HL-60 (cell line): ENCODE measurements around the gene OSBPL10.

Source experiments
- TF ChIP-seq, protein P1 (sequence below): IDR thresholded peaks from one replicate; pipeline ENCODE4 v1.5.1; 2011; ENCODE audit warnings: low read length, control low read depth, inconsistent platforms; ENCODE audit not compliant: insufficient read depth
- TF ChIP-seq, protein P2 (sequence below): IDR thresholded peaks from 2 replicates; pipeline ENCODE4 v1.6.1; 2012; ENCODE audit warnings: low read depth; ENCODE audit not compliant: insufficient replicate concordance

DNA sequence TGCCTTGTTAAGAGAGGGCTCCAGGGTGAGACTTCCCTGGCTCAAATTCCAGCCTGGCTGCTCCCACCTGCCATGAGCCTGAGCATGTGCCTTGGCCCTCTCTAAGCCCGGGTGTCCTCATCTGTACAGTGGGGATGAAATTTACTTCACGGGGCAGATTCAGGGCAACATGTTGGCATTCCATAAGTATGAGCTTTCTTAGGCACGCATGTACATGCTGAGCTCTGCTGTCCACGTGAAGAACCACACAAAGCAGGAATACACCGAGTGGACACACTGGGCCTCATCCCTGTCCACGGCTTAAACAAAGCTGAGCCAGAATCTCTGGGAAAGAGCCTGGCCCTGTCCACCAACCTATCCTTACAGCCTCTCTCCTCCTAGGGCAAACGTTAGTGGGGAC lies 167.4 kb downstream of the OSBPL10 start:
- TF ChIP-seq, protein P1, sequence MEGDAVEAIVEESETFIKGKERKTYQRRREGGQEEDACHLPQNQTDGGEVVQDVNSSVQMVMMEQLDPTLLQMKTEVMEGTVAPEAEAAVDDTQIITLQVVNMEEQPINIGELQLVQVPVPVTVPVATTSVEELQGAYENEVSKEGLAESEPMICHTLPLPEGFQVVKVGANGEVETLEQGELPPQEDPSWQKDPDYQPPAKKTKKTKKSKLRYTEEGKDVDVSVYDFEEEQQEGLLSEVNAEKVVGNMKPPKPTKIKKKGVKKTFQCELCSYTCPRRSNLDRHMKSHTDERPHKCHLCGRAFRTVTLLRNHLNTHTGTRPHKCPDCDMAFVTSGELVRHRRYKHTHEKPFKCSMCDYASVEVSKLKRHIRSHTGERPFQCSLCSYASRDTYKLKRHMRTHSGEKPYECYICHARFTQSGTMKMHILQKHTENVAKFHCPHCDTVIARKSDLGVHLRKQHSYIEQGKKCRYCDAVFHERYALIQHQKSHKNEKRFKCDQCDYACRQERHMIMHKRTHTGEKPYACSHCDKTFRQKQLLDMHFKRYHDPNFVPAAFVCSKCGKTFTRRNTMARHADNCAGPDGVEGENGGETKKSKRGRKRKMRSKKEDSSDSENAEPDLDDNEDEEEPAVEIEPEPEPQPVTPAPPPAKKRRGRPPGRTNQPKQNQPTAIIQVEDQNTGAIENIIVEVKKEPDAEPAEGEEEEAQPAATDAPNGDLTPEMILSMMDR = no peak
- TF ChIP-seq, protein P2, sequence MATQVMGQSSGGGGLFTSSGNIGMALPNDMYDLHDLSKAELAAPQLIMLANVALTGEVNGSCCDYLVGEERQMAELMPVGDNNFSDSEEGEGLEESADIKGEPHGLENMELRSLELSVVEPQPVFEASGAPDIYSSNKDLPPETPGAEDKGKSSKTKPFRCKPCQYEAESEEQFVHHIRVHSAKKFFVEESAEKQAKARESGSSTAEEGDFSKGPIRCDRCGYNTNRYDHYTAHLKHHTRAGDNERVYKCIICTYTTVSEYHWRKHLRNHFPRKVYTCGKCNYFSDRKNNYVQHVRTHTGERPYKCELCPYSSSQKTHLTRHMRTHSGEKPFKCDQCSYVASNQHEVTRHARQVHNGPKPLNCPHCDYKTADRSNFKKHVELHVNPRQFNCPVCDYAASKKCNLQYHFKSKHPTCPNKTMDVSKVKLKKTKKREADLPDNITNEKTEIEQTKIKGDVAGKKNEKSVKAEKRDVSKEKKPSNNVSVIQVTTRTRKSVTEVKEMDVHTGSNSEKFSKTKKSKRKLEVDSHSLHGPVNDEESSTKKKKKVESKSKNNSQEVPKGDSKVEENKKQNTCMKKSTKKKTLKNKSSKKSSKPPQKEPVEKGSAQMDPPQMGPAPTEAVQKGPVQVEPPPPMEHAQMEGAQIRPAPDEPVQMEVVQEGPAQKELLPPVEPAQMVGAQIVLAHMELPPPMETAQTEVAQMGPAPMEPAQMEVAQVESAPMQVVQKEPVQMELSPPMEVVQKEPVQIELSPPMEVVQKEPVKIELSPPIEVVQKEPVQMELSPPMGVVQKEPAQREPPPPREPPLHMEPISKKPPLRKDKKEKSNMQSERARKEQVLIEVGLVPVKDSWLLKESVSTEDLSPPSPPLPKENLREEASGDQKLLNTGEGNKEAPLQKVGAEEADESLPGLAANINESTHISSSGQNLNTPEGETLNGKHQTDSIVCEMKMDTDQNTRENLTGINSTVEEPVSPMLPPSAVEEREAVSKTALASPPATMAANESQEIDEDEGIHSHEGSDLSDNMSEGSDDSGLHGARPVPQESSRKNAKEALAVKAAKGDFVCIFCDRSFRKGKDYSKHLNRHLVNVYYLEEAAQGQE = no peak
